HepG2 (cell line): ENCODE data around the gene PAIP2. TPM values are rescaled to one million over a fixed set of nuclear protein-coding genes. Genes with fewer than 3 reads are reported as not detected.
A peak's percentile ranks its signal among the peaks of the same experiment; 100 is the strongest.

Experiments used
- ARID2 ChIP-seq: sonication (generic); formaldehyde crosslinking; IDR thresholded peaks from 2 replicates; pipeline ENCODE4 v1.8.1; 2022; ENCODE audit warnings: mild to moderate bottlenecking, missing genetic modification reagents, borderline replicate concordance
- EEA1 ChIP-seq: sonication (generic); formaldehyde crosslinking; IDR thresholded peaks from 2 replicates; pipeline ENCODE4 v1.5.1; 2020; ENCODE audit warnings: mild to moderate bottlenecking, missing genetic modification reagents, borderline replicate concordance
- HOXA3 ChIP-seq: sonication (generic); formaldehyde crosslinking; IDR thresholded peaks from 2 replicates; pipeline ENCODE4 v1.5.0; 2020; ENCODE audit warnings: missing genetic modification reagents
- MXI1 ChIP-seq: IDR thresholded peaks from 3 replicates; pipeline ENCODE4 v1.6.1; 2012; ENCODE audit warnings: low read depth, low read length, inconsistent platforms, borderline replicate concordance
- NFKB2 ChIP-seq: sonication (generic); formaldehyde crosslinking; IDR thresholded peaks from 2 replicates; pipeline ENCODE4 v1.4.0; 2020; ENCODE audit warnings: missing genetic modification reagents, borderline replicate concordance
- NR2F6 ChIP-seq, 2 experiments: IDR thresholded peaks; 2 replicates each; pipeline ENCODE4 v1.6.1; 2016; ENCODE audit warnings: antibody characterized with exemption in 1 of 2, mild to moderate bottlenecking in 1 of 2
- PHF5A ChIP-seq: IDR thresholded peaks from one replicate; pipeline ENCODE4 v1.6.1; 2018; ENCODE audit warnings: low read depth, missing genetic modification reagents; ENCODE audit not compliant: unreplicated experiment
- RBAK ChIP-seq: sonication (generic); formaldehyde crosslinking; IDR thresholded peaks from 2 replicates; pipeline ENCODE4 v1.5.1; 2020; ENCODE audit warnings: mild to moderate bottlenecking, missing genetic modification reagents
- SRSF4 ChIP-seq: fragments of 200-400 bp; formaldehyde crosslinking; IDR thresholded peaks from one replicate; pipeline ENCODE4 v1.6.1; 2018; ENCODE audit warnings: mild to moderate bottlenecking, low read depth, low read length, moderate library complexity; ENCODE audit not compliant: poor library complexity, severe bottlenecking
- YEATS4 ChIP-seq: sonication (generic); formaldehyde crosslinking; IDR thresholded peaks from 2 replicates; pipeline ENCODE4 v1.4.0; 2020; ENCODE audit warnings: missing genetic modification reagents, borderline replicate concordance
- ZFAT ChIP-seq: sonication (generic); formaldehyde crosslinking; conservative IDR thresholded peaks from 2 replicates; pipeline ENCODE4 v1.8.1; 2023; ENCODE audit warnings: missing genetic modification reagents, inconsistent platforms
- ZNF10 ChIP-seq: sonication (generic); formaldehyde crosslinking; IDR thresholded peaks from 2 replicates; pipeline ENCODE4 v1.4.0; 2020; ENCODE audit warnings: mild to moderate bottlenecking, low read depth, missing genetic modification reagents, borderline replicate concordance
- ZNF143 ChIP-seq: sonication (generic); formaldehyde crosslinking; IDR thresholded peaks from 2 replicates; pipeline ENCODE4 v1.4.0; 2020; ENCODE audit warnings: missing genetic modification reagents
- ZNF598 ChIP-seq: sonication (generic); formaldehyde crosslinking; IDR thresholded peaks from 2 replicates; pipeline ENCODE4 v1.5.1; 2020; ENCODE audit warnings: mild to moderate bottlenecking, missing genetic modification reagents, borderline replicate concordance
- ZNF614 ChIP-seq: IDR thresholded peaks from 2 replicates; pipeline ENCODE4 v1.6.1; 2018; ENCODE audit warnings: missing biosample characterization, missing genetic modification reagents, inconsistent platforms, borderline replicate concordance
- ZNF720 ChIP-seq: sonication (generic); formaldehyde crosslinking; IDR thresholded peaks from 2 replicates; pipeline ENCODE4 v1.4.0; 2020; ENCODE audit warnings: missing genetic modification reagents
- polyA plus RNA-seq, 8 experiments: library from polyadenylated mRNA; depleted of rRNA in 3 of 8; stranded (reverse) in 7 of 8; unstranded in 1 of 8; fragments of >200 nt; fragmentation: Illumina TruSeq in 4 of 8; extraction: Trizol in 4 of 8; gene quantifications; 2 replicates each; pipeline versions ENCODE4 v1.2.1 to v1.2.3, GENCODE V29; 2011 to 2016; ENCODE audit warnings: low read depth in 4 of 8, missing spikeins in 1 of 8, mixed read lengths in 1 of 8; ENCODE audit not compliant: insufficient read depth in 1 of 8
- total RNA-seq, 5 experiments: library from RNA; depleted of rRNA; stranded (reverse); fragments of >200 nt; fragmentation: Illumina TruSeq; extraction: Trizol; gene quantifications; 2 replicates each; pipeline ENCODE4 v1.2.3, GENCODE V29; 2016; ENCODE audit warnings: low read depth in 1 of 5
- TF ChIP-seq, protein P1 (sequence below): sonication (generic); formaldehyde crosslinking; IDR thresholded peaks from 2 replicates; pipeline ENCODE4 v1.5.0; 2020; ENCODE audit warnings: mild to moderate bottlenecking, missing genetic modification reagents, moderate library complexity
- TF ChIP-seq, protein P2 (sequence below): sonication (generic); formaldehyde crosslinking; IDR thresholded peaks from 2 replicates; pipeline ENCODE4 v1.9.0; 2021; ENCODE audit warnings: missing genetic modification reagents, borderline replicate concordance
- TF ChIP-seq, protein P3 (sequence below): sonication (generic); formaldehyde crosslinking; IDR thresholded peaks from 2 replicates; pipeline ENCODE4 v1.4.0; 2020; ENCODE audit warnings: missing genetic modification reagents, borderline replicate concordance

PAIP2 gene
- total and polyA plus RNA-seq, 2 of the 13 experiments (the other 11 are each of a cell fraction or from before 2014, with no cell fraction given): 61.5 to 76.3 TPM

DNA sequence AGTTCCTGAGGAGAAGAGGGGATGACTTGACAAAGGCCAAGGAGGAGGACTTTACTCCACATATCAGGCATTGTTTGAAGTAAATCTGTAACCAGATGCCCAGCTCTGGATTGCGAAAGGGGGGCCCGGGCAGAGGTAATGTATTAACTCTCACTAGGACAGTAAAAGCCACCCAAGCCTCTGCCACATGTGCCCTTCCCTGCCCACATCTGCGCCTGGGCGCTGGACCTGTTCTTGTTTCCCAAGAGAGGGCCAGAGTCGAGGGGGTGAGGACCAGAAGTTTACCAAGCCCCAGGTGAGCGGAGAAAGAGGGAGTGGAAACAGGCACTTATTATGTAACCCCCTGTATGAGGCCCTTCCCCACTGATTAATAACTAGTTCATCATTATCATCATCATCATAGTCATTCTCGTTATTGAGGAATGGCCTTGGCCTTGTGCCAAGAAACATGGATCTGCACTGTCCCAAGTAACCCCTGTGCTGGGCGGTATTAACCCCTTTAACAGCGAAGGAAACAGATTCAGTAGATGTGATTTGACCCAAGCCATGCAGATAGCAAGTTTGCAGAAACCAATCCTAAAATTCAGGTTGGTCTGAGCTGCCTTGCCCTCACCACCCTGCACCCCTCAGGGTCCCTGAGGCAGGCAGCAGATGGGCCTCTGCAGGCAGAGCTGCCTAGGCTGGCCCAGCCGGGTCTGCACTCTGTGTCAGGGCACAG is 41.8 kb downstream of the PAIP2 start, which contains the start of gene SLC23A1 (continued):
- TF ChIP-seq, protein P1, sequence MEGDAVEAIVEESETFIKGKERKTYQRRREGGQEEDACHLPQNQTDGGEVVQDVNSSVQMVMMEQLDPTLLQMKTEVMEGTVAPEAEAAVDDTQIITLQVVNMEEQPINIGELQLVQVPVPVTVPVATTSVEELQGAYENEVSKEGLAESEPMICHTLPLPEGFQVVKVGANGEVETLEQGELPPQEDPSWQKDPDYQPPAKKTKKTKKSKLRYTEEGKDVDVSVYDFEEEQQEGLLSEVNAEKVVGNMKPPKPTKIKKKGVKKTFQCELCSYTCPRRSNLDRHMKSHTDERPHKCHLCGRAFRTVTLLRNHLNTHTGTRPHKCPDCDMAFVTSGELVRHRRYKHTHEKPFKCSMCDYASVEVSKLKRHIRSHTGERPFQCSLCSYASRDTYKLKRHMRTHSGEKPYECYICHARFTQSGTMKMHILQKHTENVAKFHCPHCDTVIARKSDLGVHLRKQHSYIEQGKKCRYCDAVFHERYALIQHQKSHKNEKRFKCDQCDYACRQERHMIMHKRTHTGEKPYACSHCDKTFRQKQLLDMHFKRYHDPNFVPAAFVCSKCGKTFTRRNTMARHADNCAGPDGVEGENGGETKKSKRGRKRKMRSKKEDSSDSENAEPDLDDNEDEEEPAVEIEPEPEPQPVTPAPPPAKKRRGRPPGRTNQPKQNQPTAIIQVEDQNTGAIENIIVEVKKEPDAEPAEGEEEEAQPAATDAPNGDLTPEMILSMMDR: no peak
- TF ChIP-seq ZNF720 (CRISPR knock-in tag) (no peak), MXI1 (0 out of 3 replicates have a peak, but pooled peaks have one; percentile 17), ARID2 (CRISPR knock-in tag) (no peak), ZFAT (CRISPR knock-in tag) (no peak), NR2F6 (IDR thresholded peaks at IDR 0.05) (no peak), NR2F6 (CRISPR knock-in tag; IDR thresholded peaks at IDR 0.05) (peak; percentile 41; the same call in 1 of the 2 replicates), ZNF598 (CRISPR knock-in tag) (no peak), EEA1 (CRISPR knock-in tag) (no peak), ZNF614 (CRISPR knock-in tag) (no peak), ZNF143 (CRISPR knock-in tag) (no peak), RBAK (no peak), ZNF10 (no peak), NFKB2 (CRISPR knock-in tag) (no peak; the same call in 1 of the 2 replicates), PHF5A (CRISPR knock-in tag) (peak; percentile 29), YEATS4 (CRISPR knock-in tag) (no peak), SRSF4 (no peak), HOXA3 (CRISPR knock-in tag) (no peak; the same call in 1 of the 2 replicates)
- TF ChIP-seq, protein P2, sequence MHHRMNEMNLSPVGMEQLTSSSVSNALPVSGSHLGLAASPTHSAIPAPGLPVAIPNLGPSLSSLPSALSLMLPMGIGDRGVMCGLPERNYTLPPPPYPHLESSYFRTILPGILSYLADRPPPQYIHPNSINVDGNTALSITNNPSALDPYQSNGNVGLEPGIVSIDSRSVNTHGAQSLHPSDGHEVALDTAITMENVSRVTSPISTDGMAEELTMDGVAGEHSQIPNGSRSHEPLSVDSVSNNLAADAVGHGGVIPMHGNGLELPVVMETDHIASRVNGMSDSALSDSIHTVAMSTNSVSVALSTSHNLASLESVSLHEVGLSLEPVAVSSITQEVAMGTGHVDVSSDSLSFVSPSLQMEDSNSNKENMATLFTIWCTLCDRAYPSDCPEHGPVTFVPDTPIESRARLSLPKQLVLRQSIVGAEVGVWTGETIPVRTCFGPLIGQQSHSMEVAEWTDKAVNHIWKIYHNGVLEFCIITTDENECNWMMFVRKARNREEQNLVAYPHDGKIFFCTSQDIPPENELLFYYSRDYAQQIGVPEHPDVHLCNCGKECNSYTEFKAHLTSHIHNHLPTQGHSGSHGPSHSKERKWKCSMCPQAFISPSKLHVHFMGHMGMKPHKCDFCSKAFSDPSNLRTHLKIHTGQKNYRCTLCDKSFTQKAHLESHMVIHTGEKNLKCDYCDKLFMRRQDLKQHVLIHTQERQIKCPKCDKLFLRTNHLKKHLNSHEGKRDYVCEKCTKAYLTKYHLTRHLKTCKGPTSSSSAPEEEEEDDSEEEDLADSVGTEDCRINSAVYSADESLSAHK (CRISPR knock-in tag): no peak
- TF ChIP-seq, protein P3, sequence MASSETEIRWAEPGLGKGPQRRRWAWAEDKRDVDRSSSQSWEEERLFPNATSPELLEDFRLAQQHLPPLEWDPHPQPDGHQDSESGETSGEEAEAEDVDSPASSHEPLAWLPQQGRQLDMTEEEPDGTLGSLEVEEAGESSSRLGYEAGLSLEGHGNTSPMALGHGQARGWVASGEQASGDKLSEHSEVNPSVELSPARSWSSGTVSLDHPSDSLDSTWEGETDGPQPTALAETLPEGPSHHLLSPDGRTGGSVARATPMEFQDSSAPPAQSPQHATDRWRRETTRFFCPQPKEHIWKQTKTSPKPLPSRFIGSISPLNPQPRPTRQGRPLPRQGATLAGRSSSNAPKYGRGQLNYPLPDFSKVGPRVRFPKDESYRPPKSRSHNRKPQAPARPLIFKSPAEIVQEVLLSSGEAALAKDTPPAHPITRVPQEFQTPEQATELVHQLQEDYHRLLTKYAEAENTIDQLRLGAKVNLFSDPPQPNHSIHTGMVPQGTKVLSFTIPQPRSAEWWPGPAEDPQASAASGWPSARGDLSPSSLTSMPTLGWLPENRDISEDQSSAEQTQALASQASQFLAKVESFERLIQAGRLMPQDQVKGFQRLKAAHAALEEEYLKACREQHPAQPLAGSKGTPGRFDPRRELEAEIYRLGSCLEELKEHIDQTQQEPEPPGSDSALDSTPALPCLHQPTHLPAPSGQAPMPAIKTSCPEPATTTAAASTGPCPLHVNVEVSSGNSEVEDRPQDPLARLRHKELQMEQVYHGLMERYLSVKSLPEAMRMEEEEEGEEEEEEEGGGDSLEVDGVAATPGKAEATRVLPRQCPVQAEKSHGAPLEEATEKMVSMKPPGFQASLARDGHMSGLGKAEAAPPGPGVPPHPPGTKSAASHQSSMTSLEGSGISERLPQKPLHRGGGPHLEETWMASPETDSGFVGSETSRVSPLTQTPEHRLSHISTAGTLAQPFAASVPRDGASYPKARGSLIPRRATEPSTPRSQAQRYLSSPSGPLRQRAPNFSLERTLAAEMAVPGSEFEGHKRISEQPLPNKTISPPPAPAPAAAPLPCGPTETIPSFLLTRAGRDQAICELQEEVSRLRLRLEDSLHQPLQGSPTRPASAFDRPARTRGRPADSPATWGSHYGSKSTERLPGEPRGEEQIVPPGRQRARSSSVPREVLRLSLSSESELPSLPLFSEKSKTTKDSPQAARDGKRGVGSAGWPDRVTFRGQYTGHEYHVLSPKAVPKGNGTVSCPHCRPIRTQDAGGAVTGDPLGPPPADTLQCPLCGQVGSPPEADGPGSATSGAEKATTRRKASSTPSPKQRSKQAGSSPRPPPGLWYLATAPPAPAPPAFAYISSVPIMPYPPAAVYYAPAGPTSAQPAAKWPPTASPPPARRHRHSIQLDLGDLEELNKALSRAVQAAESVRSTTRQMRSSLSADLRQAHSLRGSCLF (CRISPR knock-in tag): no peak
